ENCODE measurements around the gene EPN2. TPM values are rescaled to one million over a fixed set of nuclear protein-coding genes. Genes with fewer than 3 reads are reported as not detected.

Gene EPN2
- total RNA-seq, 1 experiment from 2014 or later = 113 TPM

GRCh38 chr17:19308398-19308797, 71.2 kb downstream of the EPN2 start:
- BruUV-seq (replicated peaks) = no TSS peak
- Histone ChIP-seq H2AFZ (no peak overlapping the region), H3K27ac (no peak overlapping the region), H3K4me1 (replicated peaks; ENCODE audit: insufficient read depth) (0 out of 2 replicates have a peak, but pooled peaks cover 5% of the 10 kb centered on the region), H3K4me3 (no peak overlapping the region), H3K9me2 (ENCODE audit: insufficient read depth) (no peaks in the 10 kb centered on the region), H3F3A (ENCODE audit: insufficient read depth, low read depth) (peaks cover 4% of the 10 kb centered on the region), H3K27me3 (ENCODE audit: insufficient read depth, low read depth) (no peaks in the 10 kb centered on the region), H3K9me3 (ENCODE audit: insufficient read depth, low read depth) (no peaks in the 10 kb centered on the region), H3K36me3 (ENCODE audit: low read depth) (0 out of 2 replicates have a peak, but pooled peaks cover 10% of the 10 kb centered on the region), H3K79me2 (ENCODE audit: low read depth) (no peaks in the 10 kb centered on the region), H4K20me1 (ENCODE audit: insufficient read depth) (peaks cover 23% of the 10 kb centered on the region), H3K4me2 (no peak overlapping the region)
- ChIA-PET CTCF (no interaction called here), POLR2A (ENCODE audit: unreplicated experiment) (no interaction called here)
- no peak for TF ChIP-seq EZH2 (IDR thresholded peaks at IDR 0.05; ENCODE audit: low read depth)
- no peak for TF ChIP-seq CTCF (conservative IDR thresholded peaks at IDR 0.05)
- DNase-seq = no peak
- intact Hi-C loops (cut with micrococcal nuclease; ENCODE audit: unreplicated experiment) = no loop called here

- Histone ChIP-seq H3K36me3 (ENCODE audit: low read depth) (0 out of 2 replicates have a peak, but pooled peaks cover 10% of the 10 kb centered on the region), H3K9me3 (ENCODE audit: insufficient read depth, low read depth) (no peaks in the 10 kb centered on the region), H3K4me3 (no peak overlapping the region), H3K27me3 (ENCODE audit: insufficient read depth, low read depth) (no peaks in the 10 kb centered on the region), H3K79me2 (ENCODE audit: low read depth) (no peaks in the 10 kb centered on the region), H3K27ac (no peak overlapping the region), H3K4me1 (replicated peaks; ENCODE audit: insufficient read depth) (0 out of 2 replicates have a peak, but pooled peaks cover 5% of the 10 kb centered on the region), H3F3A (ENCODE audit: insufficient read depth, low read depth) (peaks cover 4% of the 10 kb centered on the region), H2AFZ (no peak overlapping the region), H3K9me2 (ENCODE audit: insufficient read depth) (no peaks in the 10 kb centered on the region), H3K4me2 (no peak overlapping the region), H4K20me1 (ENCODE audit: insufficient read depth) (peaks cover 18% of the 10 kb centered on the region; the same call in 1 of the 2 replicates)
- TF ChIP-seq CTCF (conservative IDR thresholded peaks at IDR 0.05) (no peak), EZH2 (IDR thresholded peaks at IDR 0.05; ENCODE audit: low read depth) (no peak)
- peak in 1 of 2 experiments; percentile 89 for DNase-seq
- intact Hi-C loops (cut with micrococcal nuclease; ENCODE audit: unreplicated experiment) = loop anchor here (1.0 kb wide), 1 partner anchor 18 kb away; no protein-coding TSS in a partner anchor
- POLR2A ChIA-PET (ENCODE audit: unreplicated experiment) = interaction anchor here (0.5 to 0.7 kb wide), 5 partner anchors 15 to 411 kb away, joined by 3 to 4 read pairs (median 3); no protein-coding TSS in a partner anchor
- CTCF ChIA-PET = interaction anchor here (0.6 to 1.3 kb wide), 3 partner anchors 18 to 162 kb away, joined by 3 to 9 read pairs (median 5); no protein-coding TSS in a partner anchor
- no TSS peak for BruUV-seq (replicated peaks)
These were observed 72.5 kb downstream of the EPN2 start for GRCh38 chr17:19309701-19310100.

- BruUV-seq (replicated peaks) = no TSS peak
- DNase-seq = no peak
- CTCF ChIA-PET = interaction anchor here (1.3 kb wide), 1 partner anchor 17 kb away, joined by 3 read pairs; no protein-coding TSS in a partner anchor
- Histone ChIP-seq H3K9me3 (ENCODE audit: insufficient read depth, low read depth) (no peaks in the 10 kb centered on the region), H2AFZ (no peak overlapping the region), H3F3A (ENCODE audit: insufficient read depth, low read depth) (peaks cover 4% of the 10 kb centered on the region), H3K4me3 (no peak overlapping the region), H3K9me2 (ENCODE audit: insufficient read depth) (no peaks in the 10 kb centered on the region), H3K4me2 (no peak overlapping the region), H3K36me3 (ENCODE audit: low read depth) (0 out of 2 replicates have a peak, but pooled peaks cover 10% of the 10 kb centered on the region), H3K79me2 (ENCODE audit: low read depth) (no peaks in the 10 kb centered on the region), H3K27ac (no peak overlapping the region), H3K4me1 (replicated peaks; ENCODE audit: insufficient read depth) (0 out of 2 replicates have a peak, but pooled peaks cover 5% of the 10 kb centered on the region), H4K20me1 (ENCODE audit: insufficient read depth) (peaks cover 14% of the 10 kb centered on the region; the same call in 1 of the 2 replicates), H3K27me3 (ENCODE audit: insufficient read depth, low read depth) (no peaks in the 10 kb centered on the region)
- TF ChIP-seq EZH2 (IDR thresholded peaks at IDR 0.05; ENCODE audit: low read depth) = no peak
- TF ChIP-seq CTCF (conservative IDR thresholded peaks at IDR 0.05) = no peak
- POLR2A ChIA-PET (ENCODE audit: unreplicated experiment) = interaction anchor here (0.5 to 0.7 kb wide), 3 partner anchors 17 to 68 kb away, joined by 3 to 4 read pairs (median 4); no protein-coding TSS in a partner anchor
- intact Hi-C loops (cut with micrococcal nuclease; ENCODE audit: unreplicated experiment) = no loop called here
These were observed 73.0 kb downstream of the EPN2 start for GRCh38 chr17:19310151-19310550.

Data from PC-9 (cell line).